Fibroblast of pulmonary artery (primary cell): Measurements from ENCODE around the gene NR2E1.
A peak's percentile ranks its signal among the peaks of the same experiment; 100 is the strongest.

Source experiments
- DNase-seq: peaks from one replicate; pipeline ENCODE4 v3.0.0-alpha.2; 2010; ENCODE audit warnings: low read depth
- H3K4me3 ChIP-seq: replicated peaks from 2 replicates; pipeline ENCODE4 v1.5.1; 2011; ENCODE audit warnings: low read depth, mild to moderate bottlenecking, control low read depth, low read length, moderate library complexity
- CTCF ChIP-seq: IDR thresholded peaks from 2 replicates; pipeline ENCODE4 v1.5.1; 2011; ENCODE audit warnings: mild to moderate bottlenecking, control low read depth, low read length, inconsistent platforms; ENCODE audit errors: missing control alignments

Gene NR2E1

GRCh38 chr6:108132863-108133262, 33.0 kb upstream of the NR2E1 start:
- no peak for DNase-seq
- no peak for TF ChIP-seq CTCF
- no peak overlapping the region for H3K4me3 ChIP-seq

GRCh38 chr6:108133594-108134179, 32.1 kb upstream of the NR2E1 start:
- peak; percentile 76 for DNase-seq
- no peak for TF ChIP-seq CTCF
- peak overlapping the region; percentile 36 for H3K4me3 ChIP-seq

GRCh38 chr6:108134213-108134970, 31.4 kb upstream of the NR2E1 start:
- no peak for DNase-seq
- TF ChIP-seq CTCF: no peak
- H3K4me3 ChIP-seq: peak overlapping the region; percentile 36

- no peak for TF ChIP-seq CTCF
- H3K4me3 ChIP-seq: no peak overlapping the region
- DNase-seq: no peak
Observed at GRCh38 chr6:108142240-108142639, 23.6 kb upstream of the NR2E1 start.

GRCh38 chr6:108145639-108146038, 20.2 kb upstream of the NR2E1 start:
- no peak overlapping the region for H3K4me3 ChIP-seq
- no peak for TF ChIP-seq CTCF
- DNase-seq: no peak

GRCh38 chr6:108152446-108152845, 13.4 kb upstream of the NR2E1 start:
- H3K4me3 ChIP-seq: no peak overlapping the region
- DNase-seq: no peak
- no peak for TF ChIP-seq CTCF
